Measurements from ENCODE around the gene NSD2.

- TF ChIP-seq POLR2A (IDR thresholded peaks at IDR 0.05) (no peak), CTCF (IDR thresholded peaks at IDR 0.05) (no peak), POLR2AphosphoS5 (IDR thresholded peaks at IDR 0.05) (no peak)
Observed at GRCh38 chr4:1874201-1874600, 3.0 kb downstream of the NSD2 start.

Measured in sigmoid colon (tissue), 4 donors.